ENCODE measurements around the gene IL9. TPM values are rescaled to one million over a fixed set of nuclear protein-coding genes. Genes with fewer than 3 reads are reported as not detected.

Gene IL9
- total RNA-seq, 4 donors from 2014 or later, result not detected

DNA sequence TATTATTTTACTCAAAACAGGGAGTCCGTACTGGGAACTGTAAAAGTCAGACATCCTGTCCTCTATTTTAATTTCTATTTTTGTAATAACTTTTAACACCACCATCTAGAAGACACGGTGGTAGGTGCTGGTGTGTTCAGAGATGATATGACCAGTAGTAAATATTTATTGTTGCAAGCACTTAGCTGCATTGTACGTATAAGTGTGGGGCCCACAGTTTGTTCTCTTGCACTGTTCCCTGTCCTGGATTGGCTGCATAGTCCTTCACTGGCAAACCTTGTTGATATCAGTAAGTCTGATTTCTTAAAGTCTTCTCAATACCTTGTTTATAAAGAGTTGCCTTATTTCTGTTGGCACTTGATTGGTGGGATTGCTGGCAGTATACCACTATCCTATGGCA, 24.6 kb upstream of the IL9 start:
- Histone ChIP-seq H3K4me3 (no peak overlapping the region), H3K36me3 (no peaks in the 10 kb centered on the region), H3K9me3 (no peaks in the 10 kb centered on the region), H3K27ac (no peak overlapping the region), H3K4me1 (no peaks in the 10 kb centered on the region), H3K27me3 (peaks cover 0 to 29% of the 10 kb centered on the region in 2 donors)
- no peak for TF ChIP-seq POLR2A (IDR thresholded peaks at IDR 0.05)
- TF ChIP-seq, protein P1, sequence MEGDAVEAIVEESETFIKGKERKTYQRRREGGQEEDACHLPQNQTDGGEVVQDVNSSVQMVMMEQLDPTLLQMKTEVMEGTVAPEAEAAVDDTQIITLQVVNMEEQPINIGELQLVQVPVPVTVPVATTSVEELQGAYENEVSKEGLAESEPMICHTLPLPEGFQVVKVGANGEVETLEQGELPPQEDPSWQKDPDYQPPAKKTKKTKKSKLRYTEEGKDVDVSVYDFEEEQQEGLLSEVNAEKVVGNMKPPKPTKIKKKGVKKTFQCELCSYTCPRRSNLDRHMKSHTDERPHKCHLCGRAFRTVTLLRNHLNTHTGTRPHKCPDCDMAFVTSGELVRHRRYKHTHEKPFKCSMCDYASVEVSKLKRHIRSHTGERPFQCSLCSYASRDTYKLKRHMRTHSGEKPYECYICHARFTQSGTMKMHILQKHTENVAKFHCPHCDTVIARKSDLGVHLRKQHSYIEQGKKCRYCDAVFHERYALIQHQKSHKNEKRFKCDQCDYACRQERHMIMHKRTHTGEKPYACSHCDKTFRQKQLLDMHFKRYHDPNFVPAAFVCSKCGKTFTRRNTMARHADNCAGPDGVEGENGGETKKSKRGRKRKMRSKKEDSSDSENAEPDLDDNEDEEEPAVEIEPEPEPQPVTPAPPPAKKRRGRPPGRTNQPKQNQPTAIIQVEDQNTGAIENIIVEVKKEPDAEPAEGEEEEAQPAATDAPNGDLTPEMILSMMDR (IDR thresholded peaks at IDR 0.05), result no peak
- TF ChIP-seq EP300 (IDR thresholded peaks at IDR 0.05), result no peak
- 65 to 71% methylated on average over 3 of the region's 3 CpGs for WGBS, 2 donors
- DNase-seq (ENCODE audit: low spot score in 2 of 2), result no peak

DNA sequence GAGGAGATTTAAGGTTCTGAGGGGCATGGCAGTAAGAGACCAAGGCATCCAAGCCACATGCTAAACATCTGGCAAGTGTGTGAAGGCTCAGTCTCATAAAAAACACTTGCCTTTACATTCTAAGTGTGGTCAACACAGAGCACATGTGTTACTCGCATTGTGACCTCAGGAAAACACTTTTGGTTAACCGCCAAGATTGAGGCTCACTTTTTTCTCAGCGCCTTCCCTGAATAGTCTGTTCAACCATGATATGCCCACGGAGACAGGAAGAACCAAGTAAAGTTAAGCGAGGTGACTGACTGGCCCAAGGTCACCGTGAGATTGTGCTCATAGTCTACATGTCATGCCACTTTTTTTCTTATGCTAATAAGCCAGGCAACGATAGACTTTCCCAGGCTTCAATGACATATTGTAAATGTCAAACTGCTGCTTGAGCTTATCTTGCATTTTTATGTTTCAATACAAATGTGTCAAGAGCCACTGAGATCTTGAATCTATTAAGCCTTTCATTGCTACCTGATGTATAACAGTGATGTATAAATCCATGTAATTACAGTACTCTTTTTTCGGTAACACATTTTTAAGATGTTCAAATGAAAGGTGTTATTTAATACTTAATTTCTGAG, 21.1 kb upstream of the IL9 start:
- no peaks in the 10 kb centered on the region for H3K4me1 ChIP-seq
- no peak overlapping the region for H3K4me3 ChIP-seq
- TF ChIP-seq, protein P1 (IDR thresholded peaks at IDR 0.05), result no peak
- TF ChIP-seq EP300 (IDR thresholded peaks at IDR 0.05) (no peak), POLR2A (IDR thresholded peaks at IDR 0.05) (no peak)
- 52 to 55% methylated on average over 8 of the region's 8 CpGs for WGBS, 2 donors
- no peak for DNase-seq (ENCODE audit: low spot score in 2 of 2)
- H3K9me3 ChIP-seq, result no peaks in the 10 kb centered on the region
- H3K27ac ChIP-seq, result no peak overlapping the region
- peaks cover 0 to 6% of the 10 kb centered on the region in 2 donors for H3K27me3 ChIP-seq
- no peaks in the 10 kb centered on the region for H3K36me3 ChIP-seq

DNA sequence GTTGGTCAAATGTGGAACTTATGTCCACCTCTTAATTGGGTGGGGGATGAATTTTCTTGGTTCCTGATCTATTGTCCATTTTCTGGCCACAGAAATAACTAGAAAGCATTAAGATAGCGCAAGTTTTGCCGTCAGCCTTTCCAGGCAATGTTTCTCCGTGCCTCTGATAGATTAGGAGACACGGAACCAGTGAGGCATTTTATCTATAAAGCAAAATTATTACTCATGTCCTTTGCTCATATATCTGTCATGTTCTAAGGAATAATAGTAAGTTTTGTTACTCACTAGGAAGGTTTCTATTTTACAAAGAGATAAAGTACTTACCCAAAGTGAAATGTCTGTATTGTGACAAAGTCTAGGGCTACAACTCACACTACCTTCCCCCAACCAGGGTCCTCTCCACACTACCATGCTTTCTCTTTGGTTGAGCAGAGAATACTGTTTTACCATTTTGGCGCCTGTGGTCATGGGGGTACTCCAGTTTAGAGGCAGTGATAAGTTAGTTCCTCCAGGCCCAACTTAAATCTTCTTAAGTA, 19.9 kb upstream of the IL9 start:
- H3K9me3 ChIP-seq, result no peaks in the 10 kb centered on the region
- no peak for DNase-seq (ENCODE audit: low spot score in 2 of 2)
- 82 to 94% methylated on average over 5 of the region's 5 CpGs for WGBS, 2 donors
- no peak overlapping the region for H3K4me3 ChIP-seq
- no peaks in the 10 kb centered on the region for H3K4me1 ChIP-seq
- no peak overlapping the region for H3K27ac ChIP-seq
- H3K27me3 ChIP-seq, result peaks cover 0 to 18% of the 10 kb centered on the region in 2 donors
- TF ChIP-seq EP300 (IDR thresholded peaks at IDR 0.05), result no peak
- TF ChIP-seq, protein P1 (IDR thresholded peaks at IDR 0.05), result no peak
- no peak for TF ChIP-seq POLR2A (IDR thresholded peaks at IDR 0.05)
- H3K36me3 ChIP-seq, result no peaks in the 10 kb centered on the region

DNA sequence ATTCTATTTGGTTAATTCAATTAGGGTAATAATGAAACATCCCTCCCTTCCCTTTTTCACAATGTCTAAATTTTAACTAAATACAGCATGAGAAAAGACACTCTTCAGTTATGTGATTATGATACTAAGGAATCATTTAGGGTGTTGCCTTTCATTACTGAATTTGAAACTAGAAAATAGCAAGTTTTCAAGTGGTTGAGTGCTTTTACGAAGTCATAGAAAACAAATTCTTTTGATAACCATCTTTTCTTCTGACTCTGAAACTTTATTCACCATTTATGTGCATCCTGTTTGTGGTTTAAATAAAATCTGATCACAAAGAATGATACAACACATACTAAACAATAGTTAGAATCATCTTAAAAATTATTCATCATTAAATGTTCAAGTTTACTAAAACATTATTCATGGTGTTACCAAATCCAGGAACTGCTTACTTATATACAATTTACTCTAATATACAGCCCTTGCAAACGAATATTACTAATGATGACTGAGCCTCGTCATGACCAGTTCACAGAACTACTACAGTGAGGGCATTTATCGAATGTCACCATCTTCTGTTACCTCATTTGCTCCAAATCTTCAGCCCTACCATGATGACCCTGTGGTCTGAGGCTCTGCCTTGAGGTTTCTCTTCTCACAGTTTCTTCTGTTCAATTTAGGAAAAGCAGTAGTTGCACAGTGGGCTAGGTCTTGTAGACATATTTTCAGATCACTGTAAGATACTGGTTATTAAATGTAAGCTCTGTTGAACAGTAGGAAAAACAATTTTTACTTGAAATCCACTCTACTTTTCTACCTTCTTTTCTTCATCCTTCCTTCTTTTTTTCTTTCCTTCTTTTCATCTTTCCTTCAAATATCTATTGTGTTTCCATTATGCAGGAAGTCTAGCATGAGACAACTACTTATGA, 18.3 kb upstream of the IL9 start:
- WGBS, 2 donors, result 75 to 81% methylated on average over 4 of the region's 4 CpGs
- H3K36me3 ChIP-seq, result no peaks in the 10 kb centered on the region
- no peak for DNase-seq (ENCODE audit: low spot score in 2 of 2)
- H3K27me3 ChIP-seq, result peaks cover 0 to 28% of the 10 kb centered on the region in 2 donors
- H3K9me3 ChIP-seq, result no peaks in the 10 kb centered on the region
- TF ChIP-seq EP300 (IDR thresholded peaks at IDR 0.05) (no peak), POLR2A (IDR thresholded peaks at IDR 0.05) (no peak)
- TF ChIP-seq, protein P1 (IDR thresholded peaks at IDR 0.05), result no peak
- H3K4me3 ChIP-seq, result no peak overlapping the region
- H3K4me1 ChIP-seq, result no peaks in the 10 kb centered on the region
- H3K27ac ChIP-seq, result no peak overlapping the region

DNA sequence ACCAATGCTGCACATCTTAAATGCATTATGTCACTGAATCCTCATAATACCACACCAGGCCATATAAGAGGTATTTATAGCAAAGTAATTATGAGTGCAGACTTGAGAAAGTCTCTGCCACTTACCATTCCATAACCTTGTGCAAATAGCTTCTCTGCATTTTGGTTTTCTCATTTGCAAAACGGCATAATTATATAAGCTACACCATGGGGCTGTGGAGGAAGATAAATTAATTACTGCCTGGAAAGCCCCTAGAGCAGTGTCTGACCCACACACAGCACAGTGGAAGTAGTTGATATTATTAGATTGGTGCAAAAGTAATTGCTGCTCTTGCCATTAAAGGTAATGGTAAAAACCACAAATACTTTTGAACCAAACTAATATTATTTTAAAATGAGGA, 9.5 kb upstream of the IL9 start:
- WGBS, 2 donors, result 53 to 62% methylated on average over 1 of the region's 1 CpG
- no peak overlapping the region for H3K27ac ChIP-seq
- no peaks in the 10 kb centered on the region for H3K36me3 ChIP-seq
- DNase-seq (ENCODE audit: low spot score in 2 of 2), result no peak
- TF ChIP-seq EP300 (IDR thresholded peaks at IDR 0.05) (no peak), POLR2A (IDR thresholded peaks at IDR 0.05) (no peak)
- TF ChIP-seq, protein P1 (IDR thresholded peaks at IDR 0.05), result no peak
- H3K9me3 ChIP-seq, result no peaks in the 10 kb centered on the region
- no peak overlapping the region for H3K4me3 ChIP-seq
- H3K27me3 ChIP-seq, result peaks cover 0 to 26% of the 10 kb centered on the region in 2 donors
- no peaks in the 10 kb centered on the region for H3K4me1 ChIP-seq
